Activated CD4-positive, alpha-beta T cell treated with anti-CD3 and anti-CD28 coated beads, Interleukin-2, amount 10 ng/mL, durations not matched to agents 24 days and 14 days (primary cell): ENCODE data around the gene WDHD1. TPM values are rescaled to one million over a fixed set of nuclear protein-coding genes. Genes with fewer than 3 reads are reported as not detected.
A peak's percentile ranks its signal among the peaks of the same experiment; 100 is the strongest.
"Not testable (repeated sequence)": the region's sequence is repeated elsewhere in the genome, so short reads cannot be mapped to it uniquely, and the experiment has no call there.

Experiments used
- DNase-seq: peaks from one replicate; pipeline ENCODE4 v3.0.0; 2022
- H3K27ac Mint-ChIP-seq: one replicate; pipeline ENCODE4 v1.8.0; 2022; ENCODE audit warnings: mild to moderate bottlenecking, mixed read lengths
- H3K27me3 Mint-ChIP-seq: one replicate; pipeline ENCODE4 v1.8.0; 2022; ENCODE audit warnings: mixed read lengths
- H3K36me3 Mint-ChIP-seq: one replicate; pipeline ENCODE4 v1.8.0; 2022; ENCODE audit warnings: low read depth, mild to moderate bottlenecking, mixed read lengths
- H3K4me1 Mint-ChIP-seq: one replicate; pipeline ENCODE4 v1.8.0; 2021; ENCODE audit warnings: mixed read lengths
- H3K4me3 Mint-ChIP-seq: one replicate; pipeline ENCODE4 v1.8.0; 2022; ENCODE audit warnings: mild to moderate bottlenecking, moderate library complexity, mixed read lengths
- H3K9me3 Mint-ChIP-seq: one replicate; pipeline ENCODE4 v1.8.0; 2021; ENCODE audit warnings: mixed read lengths
- intact Hi-C: fragments of 100-400 bp; cut with micrococcal nuclease; formaldehyde crosslinking; loops from one replicate; pipeline ENCODE4 v1.15.1; 2023
- total RNA-seq: library from RNA; stranded (reverse); gene quantifications from 2 replicates; pipeline ENCODE4 v1.2.3, GENCODE V29; 2022

Gene WDHD1
- total RNA-seq, 1 donor from 2014 or later = 63.0 TPM

DNA sequence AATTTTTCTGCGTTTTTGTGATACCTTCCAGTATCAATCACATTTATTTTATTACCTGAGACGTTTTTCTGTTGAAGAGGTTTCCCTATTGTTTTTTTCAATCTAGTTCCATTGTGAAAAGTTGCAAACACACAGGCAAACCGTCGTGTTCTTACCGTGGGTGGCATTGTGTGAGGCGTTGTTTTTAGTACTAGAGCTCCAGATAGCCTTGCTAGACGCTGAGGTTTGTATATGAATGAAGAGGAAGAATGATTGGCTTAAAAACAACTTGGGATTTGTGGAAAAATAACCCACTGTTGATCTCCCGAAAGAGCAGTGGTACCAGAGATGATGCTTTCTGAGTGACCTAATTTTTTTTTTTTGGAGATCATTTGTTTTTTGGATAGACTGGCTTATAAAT, 1.2 kb upstream of the WDHD1 start:
- no peaks in the 10 kb centered on the region for H3K27me3 Mint-ChIP-seq
- H3K9me3 Mint-ChIP-seq = no peaks in the 10 kb centered on the region
- no peak for DNase-seq
- peak overlapping the region; percentile 96 for H3K27ac Mint-ChIP-seq
- intact Hi-C loops = loop anchor here (10.0 kb wide), 1 partner anchor 543 kb away; the partner anchor contains the start of gene GMFB
- H3K36me3 Mint-ChIP-seq = peaks cover 19% of the 10 kb centered on the region
- peak overlapping the region; percentile 87 for H3K4me3 Mint-ChIP-seq
- H3K4me1 Mint-ChIP-seq = peaks cover 42% of the 10 kb centered on the region

DNA sequence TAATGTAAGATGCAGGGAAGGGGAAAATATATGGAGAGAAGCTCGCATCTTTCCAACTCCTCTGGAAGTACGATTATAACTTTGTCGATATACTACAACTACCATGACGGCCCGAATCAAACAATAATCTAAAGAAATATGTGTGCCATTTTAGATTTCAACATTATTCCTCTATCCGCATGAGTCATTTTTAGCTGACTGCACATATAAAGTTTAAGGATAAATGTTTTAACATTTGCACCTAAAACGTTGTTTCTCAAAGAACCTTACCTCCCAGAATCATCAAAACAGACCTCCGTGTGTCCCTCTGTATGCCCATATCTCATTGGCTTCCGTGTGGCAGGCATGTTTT, 482 bp downstream of the WDHD1 start:
- Mint-ChIP-seq H3K27me3 (no peaks in the 10 kb centered on the region), H3K9me3 (peaks cover 3% of the 10 kb centered on the region), H3K4me3 (peak overlapping the region; percentile 87), H3K36me3 (peaks cover 21% of the 10 kb centered on the region), H3K4me1 (peaks cover 45% of the 10 kb centered on the region), H3K27ac (peak overlapping the region; percentile 96)
- DNase-seq = no peak
- intact Hi-C loops = loop anchor here (10.0 kb wide), 1 partner anchor 542 kb away; the partner anchor contains the start of gene GMFB

DNA sequence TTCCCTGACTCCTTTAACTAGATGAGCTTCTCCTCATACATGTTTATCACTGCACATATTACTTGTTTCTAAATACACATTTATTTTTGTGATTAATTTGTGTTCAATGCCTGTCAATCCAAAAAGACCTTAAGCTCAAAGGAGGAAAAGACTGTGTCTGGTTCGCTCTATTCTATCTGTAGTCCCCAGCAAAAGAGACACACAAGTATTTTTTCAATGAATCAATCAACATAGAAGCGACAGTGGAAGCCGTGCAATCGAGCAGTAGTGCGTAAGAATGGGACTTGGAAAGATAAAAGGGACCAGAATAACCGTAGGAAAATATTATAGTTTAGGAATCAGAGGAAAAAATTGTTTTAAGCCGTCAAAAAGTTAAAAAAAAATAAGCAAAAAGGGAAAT, 951 bp downstream of the WDHD1 start:
- intact Hi-C loops = loop anchor here (10.0 kb wide), 1 partner anchor 541 kb away; the partner anchor contains the start of gene GMFB
- peaks cover 44% of the 10 kb centered on the region for H3K4me1 Mint-ChIP-seq
- no peaks in the 10 kb centered on the region for H3K27me3 Mint-ChIP-seq
- H3K36me3 Mint-ChIP-seq = peaks cover 23% of the 10 kb centered on the region
- DNase-seq = no peak
- peaks cover 3% of the 10 kb centered on the region for H3K9me3 Mint-ChIP-seq
- peak overlapping the region; percentile 87 for H3K4me3 Mint-ChIP-seq
- peak overlapping the region; percentile 96 for H3K27ac Mint-ChIP-seq

DNA sequence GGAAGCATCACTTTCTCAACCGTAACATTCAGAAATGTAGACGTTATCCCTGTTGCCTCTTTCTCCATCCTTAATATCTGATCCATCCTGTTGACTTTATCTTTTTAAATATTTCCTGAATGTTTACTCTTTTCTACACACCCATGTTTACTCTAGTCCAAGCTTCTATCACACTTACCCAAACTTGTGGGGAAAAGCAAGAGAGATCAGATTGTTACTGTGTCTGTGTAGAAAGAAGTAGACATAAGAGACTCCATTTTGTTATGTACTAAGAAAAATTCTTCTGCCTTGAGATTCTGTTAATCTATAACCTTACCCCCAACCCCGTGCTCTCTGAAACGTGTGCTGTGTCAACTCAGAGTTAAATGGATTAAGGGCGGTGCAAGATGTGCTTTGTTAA, 2.5 kb downstream of the WDHD1 start:
- H3K27ac Mint-ChIP-seq, H3K27me3 Mint-ChIP-seq, DNase-seq, H3K4me3 Mint-ChIP-seq, H3K9me3 Mint-ChIP-seq: not testable (repeated sequence)
- intact Hi-C loops = loop anchor here (10.0 kb wide), 1 partner anchor 540 kb away; the partner anchor contains the start of gene GMFB
- Mint-ChIP-seq H3K4me1 (peaks cover 44% of the 10 kb centered on the region), H3K36me3 (peaks cover 32% of the 10 kb centered on the region)

DNA sequence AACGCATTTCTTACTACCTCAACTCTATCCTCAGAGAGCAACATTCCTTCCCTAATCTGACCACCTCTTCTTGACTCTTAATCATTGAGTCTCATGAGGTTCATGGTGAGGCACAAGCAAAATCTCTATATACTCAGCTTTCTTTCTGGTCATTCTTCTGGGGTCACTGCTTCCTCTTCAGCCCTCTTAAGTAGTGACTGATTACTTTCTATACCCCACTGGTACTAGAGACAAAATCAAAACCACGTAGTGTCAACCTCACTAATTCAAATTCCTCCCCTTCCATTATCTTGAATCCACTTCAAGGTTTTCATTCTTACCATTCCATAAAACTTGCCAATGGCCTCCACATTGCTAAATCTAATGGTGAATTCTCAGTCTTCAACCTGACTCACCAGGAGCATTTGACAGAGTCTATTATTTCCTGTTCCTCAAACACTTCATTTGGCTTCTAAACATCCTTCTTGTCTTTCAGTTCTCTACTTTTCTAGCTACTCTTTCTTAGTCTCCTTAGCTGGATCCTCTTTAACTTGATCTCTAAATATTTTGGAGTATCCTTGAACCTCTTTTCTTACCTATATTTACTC, 6.8 kb downstream of the WDHD1 start:
- no peak overlapping the region for H3K4me3 Mint-ChIP-seq
- H3K4me1 Mint-ChIP-seq = peaks cover 22% of the 10 kb centered on the region
- peaks cover 46% of the 10 kb centered on the region for H3K36me3 Mint-ChIP-seq
- no peak for DNase-seq
- H3K27me3 Mint-ChIP-seq = no peaks in the 10 kb centered on the region
- no peak overlapping the region for H3K27ac Mint-ChIP-seq
- intact Hi-C loops = loop anchor here (10.0 kb wide), 1 partner anchor 535 kb away; the partner anchor contains the start of gene GMFB
- H3K9me3 Mint-ChIP-seq = peaks cover 3% of the 10 kb centered on the region

DNA sequence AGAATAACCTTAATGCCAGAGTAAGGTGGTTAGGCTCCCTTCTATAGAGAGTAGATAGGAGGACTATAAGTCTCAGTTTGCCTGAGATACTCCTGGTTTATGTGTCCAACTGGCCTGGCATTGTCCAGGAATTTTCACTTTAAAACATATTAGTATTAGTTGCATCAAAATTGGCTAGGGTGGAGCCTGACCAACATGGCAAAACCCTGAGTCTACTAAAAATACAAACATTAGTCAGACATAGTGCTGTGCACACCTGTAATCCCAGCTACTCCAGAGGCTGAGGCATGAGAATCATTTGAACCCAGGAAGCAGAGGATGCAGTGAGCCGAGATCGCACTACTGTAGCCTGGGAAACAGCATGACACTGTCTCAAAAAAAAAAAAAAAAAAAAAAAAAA, 11.9 kb downstream of the WDHD1 start:
- Mint-ChIP-seq H3K9me3 (no peaks in the 10 kb centered on the region), H3K4me1 (peaks cover under 1% of the 10 kb centered on the region), H3K36me3 (peaks cover 44% of the 10 kb centered on the region)

DNA sequence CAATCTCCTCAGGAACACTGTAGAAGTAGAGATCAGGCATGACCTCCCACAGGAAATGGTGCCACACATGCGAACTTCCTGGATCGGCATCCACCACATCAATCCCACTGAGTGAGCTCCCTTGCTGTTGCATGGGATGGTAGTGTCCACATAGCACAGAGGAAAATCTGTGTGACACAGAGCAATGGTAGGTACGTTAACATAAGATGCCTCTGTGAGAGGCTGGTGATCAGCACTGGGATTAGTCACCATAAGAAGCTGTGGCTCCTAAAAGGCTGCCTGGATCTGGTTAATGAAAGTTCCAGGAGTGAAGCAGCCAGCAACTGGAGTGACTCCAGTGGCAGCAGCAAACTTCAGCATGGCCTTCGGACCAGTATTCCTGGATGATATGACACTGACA, 21.8 kb downstream of the WDHD1 start:
- H3K9me3 Mint-ChIP-seq = no peaks in the 10 kb centered on the region
- H3K27ac Mint-ChIP-seq = no peak overlapping the region
- intact Hi-C loops = no loop called here
- H3K4me3 Mint-ChIP-seq = no peak overlapping the region
- H3K27me3 Mint-ChIP-seq = no peaks in the 10 kb centered on the region
- no peak for DNase-seq
- peaks cover 4% of the 10 kb centered on the region for H3K4me1 Mint-ChIP-seq
- peaks cover 42% of the 10 kb centered on the region for H3K36me3 Mint-ChIP-seq

More for the DNA sequence above, 11.9 kb downstream of the WDHD1 start:
- peak; percentile 21 for DNase-seq
- Mint-ChIP-seq H3K4me3 (no peak overlapping the region), H3K27ac (no peak overlapping the region), H3K27me3 (no peaks in the 10 kb centered on the region)
- intact Hi-C loops = no loop called here

DNA sequence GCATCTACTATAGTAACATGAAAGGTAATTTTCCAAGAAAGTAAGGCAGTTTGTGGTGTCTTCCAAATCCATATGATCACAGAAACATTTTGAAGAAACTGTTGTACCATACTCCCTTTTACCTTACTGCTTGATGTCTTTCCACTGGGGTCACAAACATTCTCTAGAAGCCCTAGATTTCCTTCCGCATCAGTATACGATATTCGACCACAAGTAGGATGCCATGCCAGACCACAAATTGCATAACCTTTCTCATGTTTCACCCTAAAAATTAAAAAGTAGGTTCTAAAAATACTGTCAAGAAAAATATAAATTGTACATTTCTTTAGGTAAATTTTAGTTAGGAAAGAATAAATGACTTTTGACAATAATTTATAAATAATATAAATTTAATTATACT, 26.5 kb downstream of the WDHD1 start:
- no peak overlapping the region for H3K27ac Mint-ChIP-seq
- no peak for DNase-seq
- peaks cover 41% of the 10 kb centered on the region for H3K36me3 Mint-ChIP-seq
- H3K4me1 Mint-ChIP-seq = peaks cover 6% of the 10 kb centered on the region
- no peak overlapping the region for H3K4me3 Mint-ChIP-seq
- no peaks in the 10 kb centered on the region for H3K9me3 Mint-ChIP-seq
- no peaks in the 10 kb centered on the region for H3K27me3 Mint-ChIP-seq
- intact Hi-C loops = no loop called here

DNA sequence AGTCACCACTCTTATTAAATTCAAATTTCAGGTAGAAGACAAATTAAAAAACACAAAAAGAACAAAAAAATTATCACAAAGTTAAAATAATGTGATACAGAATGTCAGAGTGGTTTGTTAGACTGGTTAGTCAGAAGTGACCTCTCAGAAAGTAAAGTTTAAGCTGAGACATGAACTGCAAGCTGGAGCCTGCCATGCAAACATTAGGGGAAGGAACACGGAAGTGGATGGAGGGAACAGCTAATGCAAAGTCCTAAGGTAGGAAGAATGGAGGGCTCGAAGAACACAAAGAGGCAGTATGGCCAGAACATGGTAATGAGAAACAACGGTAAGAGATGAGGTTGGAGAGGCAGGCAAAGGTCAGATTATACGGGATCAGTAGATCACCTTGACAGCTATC, 41.7 kb downstream of the WDHD1 start:
- no peaks in the 10 kb centered on the region for H3K4me1 Mint-ChIP-seq
- H3K36me3 Mint-ChIP-seq = peaks cover 52% of the 10 kb centered on the region

DNA sequence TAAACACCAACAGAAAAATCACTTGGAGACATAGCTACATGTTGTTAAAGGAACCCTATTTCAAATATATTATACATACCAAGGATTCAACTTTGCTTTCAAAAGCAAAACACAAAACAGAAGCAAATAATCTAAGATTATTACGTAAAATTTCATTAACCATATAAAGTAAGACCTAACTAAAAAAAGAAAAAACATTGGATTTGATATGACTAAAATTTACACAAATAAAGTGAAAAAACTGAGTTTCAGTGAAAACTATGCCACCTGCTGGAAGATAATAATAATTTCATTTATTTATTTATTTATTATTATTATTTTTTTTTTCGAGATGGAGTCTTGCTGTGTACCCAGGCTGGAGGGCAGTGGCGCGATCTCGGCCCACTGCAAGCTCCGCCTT, 45.2 kb downstream of the WDHD1 start:
- Mint-ChIP-seq H3K27me3 (no peaks in the 10 kb centered on the region), H3K4me3 (no peak overlapping the region), H3K4me1 (peaks cover 4% of the 10 kb centered on the region), H3K9me3 (peaks cover 9% of the 10 kb centered on the region), H3K27ac (no peak overlapping the region), H3K36me3 (peaks cover 47% of the 10 kb centered on the region)
- intact Hi-C loops = loop anchor here (5.0 kb wide), 1 partner anchor 419 kb away; no protein-coding TSS in a partner anchor
- DNase-seq = no peak

More for the DNA sequence above, 41.7 kb downstream of the WDHD1 start:
- H3K9me3 Mint-ChIP-seq = peaks cover 9% of the 10 kb centered on the region
- intact Hi-C loops = no loop called here
- DNase-seq = no peak
- H3K27ac Mint-ChIP-seq = no peak overlapping the region
- H3K27me3 Mint-ChIP-seq = no peaks in the 10 kb centered on the region
- H3K4me3 Mint-ChIP-seq = no peak overlapping the region

DNA sequence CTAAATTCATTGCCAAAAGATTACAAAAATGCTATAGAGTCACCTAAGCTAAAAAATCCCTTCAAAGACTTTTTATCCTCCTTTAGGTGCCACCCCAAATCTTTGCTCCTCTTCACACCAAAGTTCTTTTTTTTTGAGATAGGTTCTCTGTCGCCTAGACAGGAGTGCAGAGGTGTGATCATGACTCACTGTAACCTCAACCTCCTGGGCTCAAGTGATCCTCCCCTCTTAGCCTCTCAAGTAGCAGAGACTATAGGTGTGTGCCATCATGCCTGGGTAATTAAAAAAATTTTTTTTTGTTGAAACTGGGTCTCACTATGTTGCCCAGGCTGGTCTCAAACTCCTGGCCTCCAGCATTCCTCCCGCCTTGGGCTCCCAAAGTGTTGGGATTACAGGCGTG, 47.9 kb downstream of the WDHD1 start:
- Mint-ChIP-seq H3K36me3 (peaks cover 28% of the 10 kb centered on the region), H3K4me3 (no peak overlapping the region), H3K9me3 (no peaks in the 10 kb centered on the region), H3K4me1 (peaks cover 5% of the 10 kb centered on the region), H3K27ac (no peak overlapping the region), H3K27me3 (no peaks in the 10 kb centered on the region)
- no peak for DNase-seq
- intact Hi-C loops = no loop called here

DNA sequence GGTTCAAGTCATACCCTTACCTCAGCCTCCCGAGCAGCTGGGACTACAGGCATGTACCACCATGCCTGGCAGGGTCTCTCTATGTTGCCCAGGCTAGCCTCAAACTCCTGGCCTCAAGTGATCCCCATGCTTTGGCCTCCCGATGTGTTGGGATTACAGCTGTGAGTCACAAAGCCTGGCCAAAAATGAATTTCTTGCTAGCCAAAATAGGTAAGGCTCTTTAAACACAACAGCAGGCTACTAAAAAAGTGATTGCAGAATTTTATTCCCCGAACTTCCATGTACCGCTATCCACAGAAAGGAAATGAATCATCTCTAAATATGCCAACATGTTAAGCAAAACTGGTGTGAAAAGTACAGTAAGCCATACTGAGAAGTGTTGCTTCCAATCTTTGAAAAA, 50.6 kb downstream of the WDHD1 start:
- no peak overlapping the region for H3K4me3 Mint-ChIP-seq

DNA sequence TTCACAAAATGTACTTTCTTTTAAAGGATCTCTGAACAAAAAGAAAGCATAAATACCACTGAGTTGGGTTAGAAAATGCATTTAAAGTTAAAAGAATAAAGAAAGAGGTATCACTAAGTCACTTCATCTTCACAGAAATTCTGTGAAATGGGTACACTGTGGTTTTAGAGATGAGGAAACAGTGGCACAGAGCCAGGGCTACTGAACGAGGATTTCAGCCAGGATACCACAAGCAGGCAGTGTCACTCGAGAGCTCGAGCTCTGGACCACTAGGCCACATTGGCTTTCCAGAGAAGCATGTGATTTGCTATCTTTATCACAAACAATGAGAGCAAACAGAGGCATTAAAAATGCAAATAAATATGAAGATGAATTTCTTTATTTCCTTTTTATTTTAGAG, 51.0 kb downstream of the WDHD1 start:
- Mint-ChIP-seq H3K27ac (no peak overlapping the region), H3K36me3 (peaks cover 30% of the 10 kb centered on the region), H3K4me3 (no peak overlapping the region)

More for the DNA sequence above, 50.6 kb downstream of the WDHD1 start:
- Mint-ChIP-seq H3K27me3 (no peaks in the 10 kb centered on the region), H3K36me3 (peaks cover 27% of the 10 kb centered on the region), H3K4me1 (peaks cover 6% of the 10 kb centered on the region), H3K9me3 (no peaks in the 10 kb centered on the region), H3K27ac (no peak overlapping the region)
- no peak for DNase-seq
- intact Hi-C loops = no loop called here

DNA sequence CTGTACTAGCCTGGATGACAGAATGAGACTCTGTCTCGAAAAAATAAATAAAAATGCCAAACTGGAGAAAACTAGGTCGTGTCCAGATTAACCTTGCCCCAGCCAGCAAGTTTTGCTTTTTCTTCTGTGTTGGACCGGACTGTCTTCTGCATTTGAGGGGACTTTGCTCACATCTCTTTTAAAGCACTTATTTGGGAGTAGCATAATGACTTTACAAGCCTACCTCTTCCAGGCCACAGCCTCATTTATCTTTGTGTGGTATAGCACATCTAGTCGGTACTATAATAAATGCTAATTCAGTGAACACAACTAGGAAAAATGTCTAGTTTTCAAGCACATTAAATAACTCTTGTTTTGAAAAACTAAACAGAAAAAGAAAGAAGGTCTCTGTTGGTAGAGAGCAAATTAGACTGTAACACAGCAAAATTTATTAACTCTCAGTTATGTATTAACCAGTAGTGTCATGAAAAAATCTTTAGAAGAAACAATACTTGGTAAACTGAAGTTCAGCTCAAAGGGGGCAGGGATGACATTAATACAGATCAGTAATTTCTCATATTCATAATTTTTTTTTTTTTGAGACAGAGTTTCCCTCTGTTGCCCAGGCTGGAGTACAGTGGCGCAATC, 52.0 kb downstream of the WDHD1 start:
- Mint-ChIP-seq H3K27me3 (no peaks in the 10 kb centered on the region), H3K4me1 (peaks cover 6% of the 10 kb centered on the region), H3K36me3 (peaks cover 34% of the 10 kb centered on the region), H3K27ac (no peak overlapping the region), H3K9me3 (peaks cover 8% of the 10 kb centered on the region), H3K4me3 (no peak overlapping the region)
- DNase-seq = no peak
- intact Hi-C loops = no loop called here

More for the DNA sequence above, 51.0 kb downstream of the WDHD1 start:
- intact Hi-C loops = no loop called here
- H3K9me3 Mint-ChIP-seq = no peaks in the 10 kb centered on the region
- H3K27me3 Mint-ChIP-seq = no peaks in the 10 kb centered on the region
- no peak for DNase-seq
- H3K4me1 Mint-ChIP-seq = peaks cover 6% of the 10 kb centered on the region
